ENCODE results near the gene KYAT1. TPM values are rescaled to one million over a fixed set of nuclear protein-coding genes. Genes with fewer than 3 reads are reported as not detected.
"Not testable (repeated sequence)": the region's sequence is repeated elsewhere in the genome, so short reads cannot be mapped to it uniquely, and the experiment has no call there.

KYAT1 gene
- total and polyA plus RNA-seq, 8 donors, result 6.2 to 9.6 (median 7.2) TPM

DNA sequence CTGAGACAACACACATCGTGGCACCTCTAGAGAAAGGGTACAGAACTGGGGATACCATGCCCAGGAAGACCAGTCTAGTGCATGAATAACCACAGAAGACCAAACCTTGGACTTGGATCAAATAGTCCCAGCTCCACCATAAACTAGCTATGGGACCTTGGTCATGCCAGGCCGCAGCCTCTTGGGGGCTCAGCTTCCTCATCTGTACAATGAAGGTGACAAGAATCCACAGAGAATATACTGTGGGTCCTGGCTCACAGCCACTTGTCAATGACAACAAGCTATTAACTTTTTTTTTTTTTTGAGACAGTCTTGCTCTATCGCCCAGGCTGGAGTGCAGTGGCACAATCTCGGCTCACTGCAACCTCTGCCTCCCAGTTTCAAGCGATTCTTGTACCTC, 3.9 kb downstream of the KYAT1 start:
- Histone ChIP-seq H3K4me3 (no peak overlapping the region), H3K36me3 (no peaks in the 10 kb centered on the region), H3K27ac (no peak overlapping the region), H3K9me3 (no peaks in the 10 kb centered on the region), H3K4me1 (peaks cover 0 to 15% of the 10 kb centered on the region in 2 donors), H3K27me3 (no peaks in the 10 kb centered on the region)
- no peak for DNase-seq
- TF ChIP-seq, protein P1, sequence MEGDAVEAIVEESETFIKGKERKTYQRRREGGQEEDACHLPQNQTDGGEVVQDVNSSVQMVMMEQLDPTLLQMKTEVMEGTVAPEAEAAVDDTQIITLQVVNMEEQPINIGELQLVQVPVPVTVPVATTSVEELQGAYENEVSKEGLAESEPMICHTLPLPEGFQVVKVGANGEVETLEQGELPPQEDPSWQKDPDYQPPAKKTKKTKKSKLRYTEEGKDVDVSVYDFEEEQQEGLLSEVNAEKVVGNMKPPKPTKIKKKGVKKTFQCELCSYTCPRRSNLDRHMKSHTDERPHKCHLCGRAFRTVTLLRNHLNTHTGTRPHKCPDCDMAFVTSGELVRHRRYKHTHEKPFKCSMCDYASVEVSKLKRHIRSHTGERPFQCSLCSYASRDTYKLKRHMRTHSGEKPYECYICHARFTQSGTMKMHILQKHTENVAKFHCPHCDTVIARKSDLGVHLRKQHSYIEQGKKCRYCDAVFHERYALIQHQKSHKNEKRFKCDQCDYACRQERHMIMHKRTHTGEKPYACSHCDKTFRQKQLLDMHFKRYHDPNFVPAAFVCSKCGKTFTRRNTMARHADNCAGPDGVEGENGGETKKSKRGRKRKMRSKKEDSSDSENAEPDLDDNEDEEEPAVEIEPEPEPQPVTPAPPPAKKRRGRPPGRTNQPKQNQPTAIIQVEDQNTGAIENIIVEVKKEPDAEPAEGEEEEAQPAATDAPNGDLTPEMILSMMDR (IDR thresholded peaks at IDR 0.05), result no peak
- no peak for ATAC-seq
- intact Hi-C loops (cut with DNase I), result no loop called here

DNA sequence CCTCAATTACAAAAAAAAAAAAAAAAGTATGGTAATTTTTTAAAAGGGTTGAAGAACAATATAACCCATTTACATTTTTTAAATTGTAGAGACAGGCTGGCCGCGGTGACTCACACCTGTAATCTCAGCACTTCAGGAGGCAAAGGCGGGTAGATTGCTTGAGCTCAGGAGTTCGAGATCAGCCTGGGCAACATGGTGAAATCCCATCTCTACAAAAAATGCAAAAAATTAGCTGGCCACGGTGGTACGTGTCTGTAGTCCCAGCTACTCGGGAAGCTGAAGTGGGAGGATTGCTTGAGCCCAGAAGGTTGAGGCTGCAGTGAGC, 10.8 kb downstream of the KYAT1 start:
- DNase-seq; H3K36me3 ChIP-seq; ATAC-seq; H3K27me3 ChIP-seq; H3K9me3 ChIP-seq; H3K4me3 ChIP-seq; H3K4me1 ChIP-seq; intact Hi-C loops (cut with DNase I); H3K27ac ChIP-seq: not testable (repeated sequence)

DNA sequence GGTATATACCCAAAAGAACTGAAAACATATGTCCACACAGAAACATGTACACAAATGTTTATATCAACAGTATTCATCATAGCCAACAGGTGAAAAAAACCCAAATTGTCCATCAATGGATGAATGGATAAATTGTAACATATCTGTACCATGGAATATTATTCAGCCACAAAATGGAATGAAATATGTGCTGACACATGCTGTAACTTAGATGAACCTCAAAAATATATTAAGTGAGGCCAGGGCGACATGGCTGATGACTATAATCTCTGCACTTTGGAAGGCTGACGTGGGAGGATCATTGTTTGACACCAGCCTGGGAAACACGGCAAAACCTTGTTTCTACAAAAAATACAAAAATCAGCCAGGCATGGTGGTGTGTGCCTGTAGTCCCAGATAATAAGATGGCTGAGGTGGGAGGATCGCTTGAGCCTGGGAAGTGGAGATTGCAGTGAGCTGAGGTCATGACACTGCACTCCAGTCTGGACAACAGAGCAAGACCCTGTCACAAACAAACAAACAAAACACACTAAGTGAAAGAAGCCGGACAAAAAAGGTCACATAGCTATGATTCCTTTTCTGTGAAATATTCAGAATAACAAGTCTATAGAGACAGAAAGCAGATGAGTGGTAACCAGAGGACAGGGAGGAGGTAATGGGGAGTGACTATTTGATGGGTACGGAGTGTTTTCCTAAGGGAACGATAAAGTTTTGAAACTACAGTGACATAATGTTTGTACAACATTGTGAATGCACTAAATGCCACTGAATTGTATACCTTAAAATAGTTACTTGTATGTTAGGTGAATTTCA, 11.4 kb downstream of the KYAT1 start:
- DNase-seq (no peak), ATAC-seq (no peak)
- Histone ChIP-seq H3K36me3 (no peaks in the 10 kb centered on the region), H3K9me3 (no peaks in the 10 kb centered on the region), H3K27me3 (no peaks in the 10 kb centered on the region), H3K27ac (no peak overlapping the region), H3K4me3 (no peak overlapping the region), H3K4me1 (no peaks in the 10 kb centered on the region)
- TF ChIP-seq, protein P1 (IDR thresholded peaks at IDR 0.05), result no peak
- intact Hi-C loops (cut with DNase I), result no loop called here

DNA sequence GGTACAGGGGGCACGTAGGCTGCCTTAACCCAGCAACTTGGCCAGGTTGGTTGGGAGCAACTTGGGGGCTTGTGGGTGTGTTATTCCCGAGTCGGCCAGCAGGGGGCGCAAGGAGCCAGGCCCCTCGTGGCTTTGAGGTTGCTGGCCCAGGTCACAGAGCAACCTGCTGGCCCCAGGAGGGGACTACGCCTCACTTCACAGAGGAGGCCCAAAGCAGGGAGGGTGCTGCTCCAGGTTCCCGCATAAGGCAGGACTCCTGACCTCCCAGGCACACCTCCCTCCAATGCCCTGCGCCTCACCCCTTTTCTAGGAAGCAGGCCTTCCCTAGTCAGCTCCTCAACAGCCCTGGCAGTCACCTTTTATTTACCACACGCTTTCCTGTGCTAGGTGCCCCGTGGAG, 18.1 kb downstream of the KYAT1 start:
- intact Hi-C loops (cut with DNase I), result no loop called here
- DNase-seq (peak; percentile 35 to 95 (median 70)), ATAC-seq (peak; percentile 84)

DNA sequence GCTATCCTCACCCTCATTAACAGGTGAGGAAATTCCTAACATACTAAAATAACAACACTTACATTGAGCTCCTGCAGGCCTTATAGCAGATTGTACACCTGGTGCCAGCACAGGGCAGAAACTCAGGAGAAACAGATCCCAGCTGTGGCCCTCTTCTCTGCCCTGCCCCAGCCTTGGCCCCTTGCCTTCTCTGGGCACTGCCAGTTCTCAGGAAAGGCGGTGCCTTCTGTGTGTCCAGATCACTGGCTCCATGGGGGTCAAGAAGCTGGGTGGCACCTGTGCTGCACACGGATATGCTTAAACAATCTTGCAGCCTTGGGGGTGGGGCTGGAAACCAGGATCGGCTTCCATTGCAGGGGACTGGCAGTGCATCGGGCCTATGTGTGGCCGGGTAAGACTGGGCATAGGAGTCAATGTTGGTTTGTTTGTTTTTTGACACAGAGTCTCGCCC, 19.3 kb downstream of the KYAT1 start:
- DNase-seq (peak in 1 of 4 donors; percentile 76), ATAC-seq (peak; percentile 74)
- H3K27ac ChIP-seq, result no peak overlapping the region
- H3K4me3 ChIP-seq, result no peak overlapping the region
- H3K27me3 ChIP-seq, result no peaks in the 10 kb centered on the region
- peaks cover 0 to 16% of the 10 kb centered on the region in 2 donors for H3K4me1 ChIP-seq
- intact Hi-C loops (cut with DNase I), result no loop called here
- no peaks in the 10 kb centered on the region for H3K36me3 ChIP-seq
- H3K9me3 ChIP-seq, result no peaks in the 10 kb centered on the region
- TF ChIP-seq, protein P1 (IDR thresholded peaks at IDR 0.05), result no peak

More for the DNA sequence above, 18.1 kb downstream of the KYAT1 start:
- TF ChIP-seq, protein P1 (IDR thresholded peaks at IDR 0.05), result peak; percentile 95 to 97
- Histone ChIP-seq H3K27me3 (no peaks in the 10 kb centered on the region), H3K27ac (no peak overlapping the region), H3K4me1 (peaks cover 0 to 16% of the 10 kb centered on the region in 2 donors), H3K9me3 (no peaks in the 10 kb centered on the region), H3K36me3 (no peaks in the 10 kb centered on the region), H3K4me3 (no peak overlapping the region)
